Uterus (tissue), 4 donors: ENCODE measurements around the gene PRKG1. TPM values are rescaled to one million over a fixed set of nuclear protein-coding genes. Genes with fewer than 3 reads are reported as not detected.

ENCODE experiments used
- DNase-seq, 2 donors: peaks; one replicate each; pipeline ENCODE4 v3.0.0-alpha.2; 2019 to 2020
- H3K27ac ChIP-seq, 2 donors: fragments of 200-600 bp; sonication (generic); 1 replicate in 1 of 2; 2 replicates in 1 of 2; pipeline ENCODE4 v1.5.1; 2016 to 2018
- H3K27me3 ChIP-seq, 2 donors: fragments of 200-600 bp; sonication (generic); one replicate each; pipeline ENCODE4 v1.5.1; 2018 to 2019; ENCODE audit warnings: control low read depth in 1 of 2
- H3K36me3 ChIP-seq, 2 donors: fragments of 200-600 bp; sonication (generic); one replicate each; pipeline ENCODE4 v1.5.1; 2019; ENCODE audit warnings: control low read depth in 1 of 2
- H3K4me1 ChIP-seq, 2 donors: fragments of 200-600 bp; sonication (generic); one replicate each; pipeline ENCODE4 v1.5.1; 2018 to 2019; ENCODE audit warnings: control low read depth in 1 of 2
- H3K4me3 ChIP-seq, 2 donors: fragments of 200-600 bp; sonication (generic); 1 replicate in 1 of 2; 2 replicates in 1 of 2; pipeline ENCODE4 v1.5.1; 2018 to 2019; ENCODE audit warnings: mild to moderate bottlenecking in 1 of 2
- H3K9me3 ChIP-seq, 2 donors: fragments of 200-600 bp; sonication (generic); one replicate each; pipeline ENCODE4 v1.5.1; 2019; ENCODE audit warnings: control low read depth in 1 of 2
- CTCF ChIP-seq, 4 experiments: fragments of 200-600 bp in 2 of 4; fragments of 450-650 bp in 2 of 4; sonication (generic) in 2 of 4; IDR thresholded peaks; one replicate each; pipeline ENCODE4 v1.5.1; 2016 to 2019; ENCODE audit warnings: antibody characterized with exemption in 4 of 4, mild to moderate bottlenecking in 2 of 4, moderate library complexity in 1 of 4
- POLR2A ChIP-seq, 2 donors: fragments of 450-650 bp; IDR thresholded peaks; one replicate each; pipeline ENCODE4 v1.6.1; 2016; ENCODE audit warnings: antibody characterized with exemption in 2 of 2, mild to moderate bottlenecking in 1 of 2, moderate library complexity in 1 of 2
- intact Hi-C: fragments of 100-400 bp; cut with DNase I; formaldehyde crosslinking; loops from one replicate; pipeline ENCODE4 v1.15.1; 2023; ENCODE audit warnings: low total_unique reads
- total RNA-seq, 4 donors: library from RNA; depleted of rRNA in 3 of 4; stranded (reverse); fragments of >200 nt in 3 of 4; gene quantifications; one replicate each; pipeline versions ENCODE4 v1.1.0 to v1.2.4, GENCODE V29; 2014 to 2023
- donor health status: DM: yes; HTN: yes; CAD: no.

PRKG1 gene
- total RNA-seq, 4 donors from 2014 or later: 32.4 to 136 (median 69.6) TPM

DNA sequence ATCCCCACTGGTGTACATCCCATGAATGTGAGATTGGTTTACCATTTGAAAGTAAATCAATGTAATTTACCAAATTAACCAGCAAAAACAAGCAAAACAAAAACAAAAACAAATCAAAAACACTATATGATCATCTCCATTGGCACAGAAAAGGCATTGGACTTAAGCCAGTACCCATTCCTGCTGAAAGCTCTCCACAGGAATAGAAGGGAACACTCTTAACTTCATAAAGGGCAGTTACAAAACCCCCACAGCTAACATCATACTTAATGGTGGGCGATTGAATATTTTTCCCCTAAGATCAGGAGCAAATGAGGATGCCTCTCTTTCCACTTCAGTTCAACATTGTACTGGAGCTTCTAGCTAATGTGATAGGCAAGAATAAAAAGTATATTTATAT, 34.1 kb downstream of the PRKG1 start:
- H3K36me3 ChIP-seq: no peaks in the 10 kb centered on the region
- no peak overlapping the region for H3K27ac ChIP-seq
- intact Hi-C loops: no loop called here
- H3K4me3 ChIP-seq: no peak overlapping the region
- TF ChIP-seq POLR2A (IDR thresholded peaks at IDR 0.05) (no peak), CTCF (IDR thresholded peaks at IDR 0.05) (no peak)
- no peaks in the 10 kb centered on the region for H3K4me1 ChIP-seq
- H3K9me3 ChIP-seq: no peaks in the 10 kb centered on the region
- DNase-seq: no peak
- H3K27me3 ChIP-seq: no peaks in the 10 kb centered on the region

- no peak overlapping the region for H3K4me3 ChIP-seq
- no peaks in the 10 kb centered on the region for H3K27me3 ChIP-seq
- intact Hi-C loops: no loop called here
- no peak for TF ChIP-seq CTCF (IDR thresholded peaks at IDR 0.05)
- TF ChIP-seq POLR2A (IDR thresholded peaks at IDR 0.05): no peak
- H3K27ac ChIP-seq: no peak overlapping the region
- no peak for DNase-seq
- H3K36me3 ChIP-seq: no peaks in the 10 kb centered on the region
- no peaks in the 10 kb centered on the region for H3K4me1 ChIP-seq
- no peaks in the 10 kb centered on the region for H3K9me3 ChIP-seq
These were observed 35.7 kb downstream of the PRKG1 start for GRCh38 chr10:51109801-51110533.

DNA sequence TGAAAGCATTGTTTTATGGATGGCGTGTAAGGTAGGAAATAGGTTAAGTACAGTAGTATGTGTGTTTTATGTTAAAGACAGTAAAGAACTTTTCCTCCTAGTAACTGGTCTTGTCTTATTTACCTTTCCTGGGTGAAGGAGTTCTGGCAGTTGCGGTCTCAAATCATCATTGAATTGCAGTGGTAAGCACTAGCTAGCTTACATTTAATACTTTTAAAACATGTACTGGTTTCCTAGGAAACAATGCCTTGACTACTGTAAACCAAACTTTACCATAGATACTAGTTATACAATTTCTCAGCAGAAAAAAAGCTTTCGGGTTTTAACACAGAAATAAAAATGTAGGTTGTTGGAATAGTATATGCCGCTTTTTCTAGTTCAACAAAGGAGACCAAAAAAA, 37.7 kb downstream of the PRKG1 start:
- Histone ChIP-seq H3K27me3 (no peaks in the 10 kb centered on the region), H3K36me3 (no peaks in the 10 kb centered on the region), H3K4me1 (no peaks in the 10 kb centered on the region), H3K27ac (no peak overlapping the region), H3K4me3 (no peak overlapping the region), H3K9me3 (no peaks in the 10 kb centered on the region)
- DNase-seq: no peak
- TF ChIP-seq POLR2A (IDR thresholded peaks at IDR 0.05): no peak
- no peak for TF ChIP-seq CTCF (IDR thresholded peaks at IDR 0.05)
- intact Hi-C loops: no loop called here

- H3K27ac ChIP-seq: no peak overlapping the region
- H3K4me1 ChIP-seq: no peaks in the 10 kb centered on the region
- no peak overlapping the region for H3K4me3 ChIP-seq
- H3K27me3 ChIP-seq: no peaks in the 10 kb centered on the region
- DNase-seq: no peak
- TF ChIP-seq POLR2A (IDR thresholded peaks at IDR 0.05) (no peak), CTCF (IDR thresholded peaks at IDR 0.05) (no peak)
- intact Hi-C loops: no loop called here
- H3K36me3 ChIP-seq: no peaks in the 10 kb centered on the region
- no peaks in the 10 kb centered on the region for H3K9me3 ChIP-seq
These were observed 38.7 kb downstream of the PRKG1 start for GRCh38 chr10:51113007-51113406.

GRCh38 chr10:51117053-51117660, 42.9 kb downstream of the PRKG1 start:
- Histone ChIP-seq H3K36me3 (no peaks in the 10 kb centered on the region), H3K27me3 (no peaks in the 10 kb centered on the region), H3K9me3 (no peaks in the 10 kb centered on the region), H3K4me3 (no peak overlapping the region), H3K27ac (peak overlapping the region; percentile 15 to 23), H3K4me1 (no peaks in the 10 kb centered on the region)
- TF ChIP-seq CTCF (IDR thresholded peaks at IDR 0.05) (no peak), POLR2A (IDR thresholded peaks at IDR 0.05) (no peak)
- DNase-seq: no peak
- intact Hi-C loops: no loop called here
